OCI-LY1 (cell line): ENCODE measurements around the gene DOCK1.

Experiments
- H2AFZ ChIP-seq: fragments of 200-600 bp; sonication (generic), shearing (Covaris generic); 2 replicates; pipeline ENCODE4 v1.6.0; 2014; ENCODE audit warnings: antibody characterized with exemption, mild to moderate bottlenecking, low read length
- H3F3A ChIP-seq: fragments of 200-600 bp; sonication (generic), shearing (Covaris generic); 2 replicates; pipeline ENCODE4 v1.6.0; 2014; ENCODE audit warnings: mild to moderate bottlenecking, antibody characterized with exemption, low read length, moderate library complexity; ENCODE audit not compliant: insufficient read depth
- H3K27ac ChIP-seq: fragments of 200-600 bp; sonication (generic); 2 replicates; pipeline ENCODE4 v1.5.1; 2014; ENCODE audit warnings: low read length, mixed run types, mild to moderate bottlenecking, low read depth; ENCODE audit not compliant: poor library complexity, severe bottlenecking
- H3K27me3 ChIP-seq: fragments of 200-600 bp; sonication (generic); 2 replicates; pipeline ENCODE4 v1.6.0; 2014; ENCODE audit warnings: antibody characterized with exemption, mild to moderate bottlenecking, low read length, moderate library complexity; ENCODE audit not compliant: insufficient read depth
- H3K36me3 ChIP-seq: fragments of 200-600 bp; sonication (generic); 2 replicates; pipeline ENCODE4 v1.6.1; 2014; ENCODE audit warnings: mild to moderate bottlenecking, antibody characterized with exemption, low read length, moderate library complexity, mixed read lengths; ENCODE audit not compliant: insufficient read depth
- H3K4me1 ChIP-seq: fragments of 200-600 bp; sonication (generic); 2 replicates; pipeline ENCODE4 v1.5.1; 2014; ENCODE audit warnings: mild to moderate bottlenecking, low read length, moderate library complexity; ENCODE audit not compliant: insufficient read depth, severe bottlenecking
- H3K4me2 ChIP-seq: fragments of 200-600 bp; sonication (generic), shearing (Covaris generic); 2 replicates; pipeline ENCODE4 v1.6.1; 2014; ENCODE audit warnings: low read length
- H3K4me3 ChIP-seq: fragments of 200-600 bp; sonication (generic); 2 replicates; pipeline ENCODE4 v1.5.1; 2014; ENCODE audit warnings: low read length, low read depth, mild to moderate bottlenecking, mixed read lengths; ENCODE audit not compliant: poor library complexity, severe bottlenecking
- H3K79me2 ChIP-seq: fragments of 200-600 bp; shearing (Covaris generic); 2 replicates; pipeline ENCODE4 v1.6.1; 2016; ENCODE audit warnings: mixed run types, low read length, mixed read lengths; ENCODE audit not compliant: insufficient read depth
- H3K9ac ChIP-seq: fragments of 200-600 bp; sonication (generic), shearing (Covaris generic); 2 replicates; pipeline ENCODE4 v1.6.1; 2014; ENCODE audit warnings: mild to moderate bottlenecking, low read length, mixed read lengths
- H3K9me2 ChIP-seq: fragments of 200-600 bp; sonication (generic), shearing (Covaris generic); 2 replicates; pipeline ENCODE4 v1.6.1; 2014; ENCODE audit warnings: low read depth, mild to moderate bottlenecking, low read length, mixed read lengths
- H3K9me3 ChIP-seq: fragments of 200-600 bp; shearing (Covaris generic); 2 replicates; pipeline ENCODE4 v1.6.1; 2014; ENCODE audit warnings: low read length, mixed read lengths
- H4K20me1 ChIP-seq: fragments of 200-600 bp; sonication (generic), shearing (Covaris generic); 2 replicates; pipeline ENCODE4 v1.6.0; 2016; ENCODE audit warnings: mild to moderate bottlenecking, low read length; ENCODE audit not compliant: insufficient read depth
- CTCF ChIP-seq: fragments of 200-600 bp; sonication (generic), shearing (Covaris generic); IDR thresholded peaks from 2 replicates; pipeline ENCODE4 v1.5.1; 2017; ENCODE audit warnings: mild to moderate bottlenecking, antibody characterized with exemption, low read length, moderate library complexity, mixed read lengths
- EZH2 ChIP-seq: fragments of 200-600 bp; sonication (generic), shearing (Covaris generic); IDR thresholded peaks from 2 replicates; pipeline ENCODE4 v1.8.0; 2017; ENCODE audit warnings: borderline replicate concordance, mixed run types, mild to moderate bottlenecking, antibody characterized with exemption, low read length, moderate library complexity, mixed read lengths

DOCK1 gene

GRCh38 chr10:127133672-127134500, 228.7 kb downstream of the DOCK1 start:
- Histone ChIP-seq H3K36me3 (no peaks in the 10 kb centered on the region), H2AFZ (no peak overlapping the region), H3K27me3 (no peaks in the 10 kb centered on the region)

GRCh38 chr10:127135844-127136577, 230.8 kb downstream of the DOCK1 start:
- H3K9me3 ChIP-seq, result no peaks in the 10 kb centered on the region
- no peaks in the 10 kb centered on the region for H4K20me1 ChIP-seq
- H3K79me2 ChIP-seq, result no peaks in the 10 kb centered on the region
- H3K36me3 ChIP-seq, result no peaks in the 10 kb centered on the region
- no peak overlapping the region for H3K4me2 ChIP-seq
- no peak overlapping the region for H2AFZ ChIP-seq
- no peaks in the 10 kb centered on the region for H3K27me3 ChIP-seq
- no peaks in the 10 kb centered on the region for H3K9me2 ChIP-seq
- H3K27ac ChIP-seq, result no peak overlapping the region
- H3F3A ChIP-seq, result no peaks in the 10 kb centered on the region
- TF ChIP-seq EZH2 (no peak), CTCF (no peak)
- H3K9ac ChIP-seq, result no peak overlapping the region
- H3K4me1 ChIP-seq, result no peaks in the 10 kb centered on the region
- no peak overlapping the region for H3K4me3 ChIP-seq

More at GRCh38 chr10:127133672-127134500, 228.7 kb downstream of the DOCK1 start:
- no peaks in the 10 kb centered on the region for H4K20me1 ChIP-seq
- no peaks in the 10 kb centered on the region for H3F3A ChIP-seq
- no peaks in the 10 kb centered on the region for H3K9me3 ChIP-seq
- no peak overlapping the region for H3K9ac ChIP-seq
- no peaks in the 10 kb centered on the region for H3K4me1 ChIP-seq
- H3K4me2 ChIP-seq, result no peak overlapping the region
- H3K4me3 ChIP-seq, result no peak overlapping the region
- no peak overlapping the region for H3K27ac ChIP-seq
- H3K9me2 ChIP-seq, result no peaks in the 10 kb centered on the region
- TF ChIP-seq CTCF (no peak), EZH2 (no peak)
- H3K79me2 ChIP-seq, result no peaks in the 10 kb centered on the region

- H3K9me2 ChIP-seq, result no peaks in the 10 kb centered on the region
- H4K20me1 ChIP-seq, result no peaks in the 10 kb centered on the region
- H3K4me1 ChIP-seq, result no peaks in the 10 kb centered on the region
- H2AFZ ChIP-seq, result no peak overlapping the region
- no peak overlapping the region for H3K9ac ChIP-seq
- no peaks in the 10 kb centered on the region for H3F3A ChIP-seq
- H3K4me3 ChIP-seq, result no peak overlapping the region
- H3K79me2 ChIP-seq, result no peaks in the 10 kb centered on the region
- H3K27ac ChIP-seq, result no peak overlapping the region
- H3K27me3 ChIP-seq, result no peaks in the 10 kb centered on the region
- H3K36me3 ChIP-seq, result no peaks in the 10 kb centered on the region
- no peak overlapping the region for H3K4me2 ChIP-seq
- TF ChIP-seq EZH2, result no peak
- no peak for TF ChIP-seq CTCF
- H3K9me3 ChIP-seq, result no peaks in the 10 kb centered on the region
These were observed 232.2 kb downstream of the DOCK1 start for GRCh38 chr10:127137391-127137790.
